Osteoblast (primary cell): ENCODE data around the gene A4GALT. TPM values are rescaled to one million over a fixed set of nuclear protein-coding genes. Genes with fewer than 3 reads are reported as not detected.
"Not testable (repeated sequence)": the region's sequence is repeated elsewhere in the genome, so short reads cannot be mapped to it uniquely, and the experiment has no call there.

Experiments
- DNase-seq: peaks from one replicate; pipeline ENCODE4 v3.0.0; 2011; ENCODE audit warnings: low spot score, mixed read lengths; ENCODE audit not compliant: insufficient read length; ENCODE audit errors: missing footprints
- H2AFZ ChIP-seq: 2 replicates; pipeline ENCODE4 v1.6.0; 2011; ENCODE audit warnings: mild to moderate bottlenecking, low read length
- H3K27ac ChIP-seq: 2 replicates; pipeline ENCODE4 v1.5.1; 2011; ENCODE audit warnings: mild to moderate bottlenecking, low read depth, low read length, moderate library complexity
- H3K27me3 ChIP-seq: 2 replicates; pipeline ENCODE4 v1.6.0; 2012; ENCODE audit warnings: mild to moderate bottlenecking, control low read depth, inconsistent platforms, low read length, moderate library complexity; ENCODE audit not compliant: insufficient read depth
- H3K36me3 ChIP-seq: 2 replicates; pipeline ENCODE4 v1.5.1; 2011; ENCODE audit warnings: mild to moderate bottlenecking, low read length, control low read depth, moderate library complexity; ENCODE audit not compliant: insufficient read depth
- H3K4me1 ChIP-seq: 2 replicates; pipeline ENCODE4 v1.5.1; 2011; ENCODE audit warnings: mild to moderate bottlenecking, low read length, control low read depth, moderate library complexity; ENCODE audit not compliant: insufficient read depth
- H3K4me2 ChIP-seq: 2 replicates; pipeline ENCODE4 v1.6.0; 2011; ENCODE audit warnings: mild to moderate bottlenecking, low read length; ENCODE audit not compliant: insufficient read depth
- H3K4me3 ChIP-seq: fragments of 200-600 bp; sonication (generic); 3 replicates; pipeline ENCODE4 v1.5.1; 2012; ENCODE audit warnings: mild to moderate bottlenecking, low read length, inconsistent platforms; ENCODE audit not compliant: insufficient read depth
- H3K79me2 ChIP-seq: 2 replicates; pipeline ENCODE4 v1.6.0; 2012; ENCODE audit warnings: mild to moderate bottlenecking, low read length, control low read depth, inconsistent platforms; ENCODE audit not compliant: insufficient read depth
- H3K9me3 ChIP-seq: 2 replicates; pipeline ENCODE4 v1.5.1; 2011; ENCODE audit warnings: low read depth, low read length, control low read depth
- H4K20me1 ChIP-seq: 2 replicates; pipeline ENCODE4 v1.6.0; 2012; ENCODE audit warnings: mild to moderate bottlenecking, low read length, control low read depth; ENCODE audit not compliant: insufficient read depth
- total RNA-seq: library from RNA; depleted of rRNA; stranded (reverse); fragments of >200 nt; gene quantifications from 2 replicates; pipeline ENCODE4 v1.2.3, GENCODE V29; 2012
- TF ChIP-seq, protein P1 (sequence below): IDR thresholded peaks from 2 replicates; pipeline ENCODE4 v1.5.1; 2011; ENCODE audit warnings: mild to moderate bottlenecking, low read depth, low read length, moderate library complexity; ENCODE audit errors: extremely low read depth

A4GALT gene
- total RNA-seq, 1 donor, result 19.9 TPM

- Histone ChIP-seq H3K4me1 (no peaks in the 10 kb centered on the region), H3K4me3 (no peak overlapping the region), H3K4me2 (no peak overlapping the region), H3K79me2 (no peaks in the 10 kb centered on the region), H3K36me3 (no peaks in the 10 kb centered on the region), H2AFZ (no peak overlapping the region), H3K27ac (peak overlapping the region; percentile 23), H3K9me3 (no peaks in the 10 kb centered on the region), H3K27me3 (no peaks in the 10 kb centered on the region), H4K20me1 (no peaks in the 10 kb centered on the region)
- TF ChIP-seq, protein P1, sequence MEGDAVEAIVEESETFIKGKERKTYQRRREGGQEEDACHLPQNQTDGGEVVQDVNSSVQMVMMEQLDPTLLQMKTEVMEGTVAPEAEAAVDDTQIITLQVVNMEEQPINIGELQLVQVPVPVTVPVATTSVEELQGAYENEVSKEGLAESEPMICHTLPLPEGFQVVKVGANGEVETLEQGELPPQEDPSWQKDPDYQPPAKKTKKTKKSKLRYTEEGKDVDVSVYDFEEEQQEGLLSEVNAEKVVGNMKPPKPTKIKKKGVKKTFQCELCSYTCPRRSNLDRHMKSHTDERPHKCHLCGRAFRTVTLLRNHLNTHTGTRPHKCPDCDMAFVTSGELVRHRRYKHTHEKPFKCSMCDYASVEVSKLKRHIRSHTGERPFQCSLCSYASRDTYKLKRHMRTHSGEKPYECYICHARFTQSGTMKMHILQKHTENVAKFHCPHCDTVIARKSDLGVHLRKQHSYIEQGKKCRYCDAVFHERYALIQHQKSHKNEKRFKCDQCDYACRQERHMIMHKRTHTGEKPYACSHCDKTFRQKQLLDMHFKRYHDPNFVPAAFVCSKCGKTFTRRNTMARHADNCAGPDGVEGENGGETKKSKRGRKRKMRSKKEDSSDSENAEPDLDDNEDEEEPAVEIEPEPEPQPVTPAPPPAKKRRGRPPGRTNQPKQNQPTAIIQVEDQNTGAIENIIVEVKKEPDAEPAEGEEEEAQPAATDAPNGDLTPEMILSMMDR, result no peak
- DNase-seq, result peak; percentile 90
Measured at GRCh38 chr22:42763965-42764480, 43.4 kb upstream of the A4GALT start.

- Histone ChIP-seq H3K9me3 (no peaks in the 10 kb centered on the region), H3K27me3 (no peaks in the 10 kb centered on the region), H3K27ac (no peak overlapping the region), H3K4me2 (no peak overlapping the region), H3K4me1 (peaks cover under 1% of the 10 kb centered on the region), H3K79me2 (no peaks in the 10 kb centered on the region), H3K36me3 (no peaks in the 10 kb centered on the region), H3K4me3 (no peak overlapping the region), H4K20me1 (no peaks in the 10 kb centered on the region), H2AFZ (no peak overlapping the region)
- DNase-seq, result peak; percentile 31
- TF ChIP-seq, protein P1, result no peak
Measured at GRCh38 chr22:42760806-42761565, 40.3 kb upstream of the A4GALT start.

DNA sequence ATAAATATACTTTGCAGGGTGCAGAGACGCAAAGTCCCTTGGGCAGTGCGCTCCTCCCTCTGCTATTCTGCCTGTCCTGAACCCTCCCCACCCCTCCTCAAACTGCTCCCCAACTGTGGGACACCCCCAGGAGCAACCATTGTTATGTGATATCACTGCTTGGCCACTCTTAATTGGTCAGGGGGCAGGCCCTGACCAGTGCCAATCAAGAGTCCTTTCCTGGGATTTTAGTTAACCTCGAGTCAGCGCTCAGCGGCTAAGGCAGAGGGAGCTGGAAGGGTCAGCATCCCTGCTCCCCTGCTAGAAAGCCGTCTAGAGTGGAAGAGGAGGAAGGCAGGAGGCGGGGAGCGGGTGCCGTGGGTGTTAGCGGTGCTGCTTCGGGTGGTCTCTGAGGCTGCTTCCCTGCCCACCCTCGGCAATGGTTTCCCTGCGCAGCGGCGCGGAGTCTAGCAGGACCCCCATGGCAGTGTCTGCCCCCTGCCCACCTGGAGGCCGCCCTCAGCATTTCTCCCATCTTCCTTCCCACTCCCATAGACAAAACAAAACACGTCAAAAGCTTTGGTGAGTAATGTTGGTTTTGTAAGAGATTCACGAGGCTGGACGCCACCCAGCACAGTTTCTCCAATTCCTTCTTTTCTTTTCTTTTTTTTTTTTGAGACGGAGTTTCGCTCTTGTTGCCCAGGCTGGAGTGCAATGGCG is 38.4 kb upstream of the A4GALT start:
- TF ChIP-seq, protein P1, result no peak
- no peaks in the 10 kb centered on the region for H3K9me3 ChIP-seq
- peak; percentile 96 for DNase-seq
- no peaks in the 10 kb centered on the region for H3K27me3 ChIP-seq
- peak overlapping the region; percentile 23 for H3K4me2 ChIP-seq
- H3K79me2 ChIP-seq, result no peaks in the 10 kb centered on the region
- H3K27ac ChIP-seq, result peak overlapping the region; percentile 77
- no peak overlapping the region for H3K4me3 ChIP-seq
- H3K4me1 ChIP-seq, result peaks cover 12% of the 10 kb centered on the region
- H2AFZ ChIP-seq, result peak overlapping the region; percentile 74
- H4K20me1 ChIP-seq, result no peaks in the 10 kb centered on the region
- no peaks in the 10 kb centered on the region for H3K36me3 ChIP-seq

- H3K4me2 ChIP-seq, H3K79me2 ChIP-seq, H3K4me3 ChIP-seq, H2AFZ ChIP-seq, H3K9me3 ChIP-seq, H3K36me3 ChIP-seq, H3K27me3 ChIP-seq, H4K20me1 ChIP-seq: not testable (repeated sequence)
- Histone ChIP-seq H3K4me1 (peaks cover 12% of the 10 kb centered on the region), H3K27ac (peak overlapping the region; percentile 45)
- DNase-seq, result peak; percentile 75
Measured at GRCh38 chr22:42755553-42755952, 34.9 kb upstream of the A4GALT start.

DNA sequence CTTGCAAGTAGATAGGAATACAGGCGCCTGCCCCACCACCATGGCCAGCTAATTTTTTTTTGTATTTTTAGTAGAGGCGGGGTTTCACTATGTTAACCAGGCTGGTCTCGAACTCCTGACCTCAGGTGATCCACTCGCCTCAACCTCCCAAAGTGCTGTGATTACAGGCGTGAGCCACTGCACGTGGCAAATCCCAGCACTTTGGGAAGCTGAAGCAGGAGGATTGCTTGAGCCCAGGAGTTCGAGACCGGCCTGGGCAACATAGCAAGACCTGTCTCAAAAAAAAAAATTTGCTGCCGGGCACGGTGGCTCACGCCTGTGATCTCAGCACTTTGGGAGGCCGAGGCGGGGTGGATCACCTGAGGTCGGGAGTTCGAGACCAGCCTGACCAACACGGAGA is 34.5 kb upstream of the A4GALT start:
- H3K79me2 ChIP-seq, H3K27me3 ChIP-seq, H3K9me3 ChIP-seq, H3K36me3 ChIP-seq, H3K4me3 ChIP-seq, H4K20me1 ChIP-seq, H3K4me2 ChIP-seq, H2AFZ ChIP-seq, DNase-seq: not testable (repeated sequence)
- Histone ChIP-seq H3K27ac (peak overlapping the region; percentile 51), H3K4me1 (peaks cover 12% of the 10 kb centered on the region)
